Gastrocnemius medialis (tissue), 4 donors: Measurements from ENCODE around the gene PRSS57. TPM values are rescaled to one million over a fixed set of nuclear protein-coding genes. Genes with fewer than 3 reads are reported as not detected.

Experiments
- ATAC-seq, 2 donors: fragments of 150-250 bp; one replicate each; pipeline ENCODE4 v1.9.1; 2016
- DNase-seq, 2 donors: peaks; one replicate each; pipeline ENCODE4 v3.0.0-alpha.2; 2019
- H3K27ac ChIP-seq, 4 donors: fragments of 200-600 bp; sonication (generic); 1 replicate in 1 of 4; 2 replicates in 3 of 4; pipeline ENCODE4 v1.5.1; 2016 to 2018; ENCODE audit warnings: mild to moderate bottlenecking in 2 of 4, moderate library complexity in 1 of 4
- H3K27me3 ChIP-seq, 3 donors: fragments of 200-600 bp; sonication (generic) in 2 of 3; 1 replicate in 1 of 3; 2 replicates in 2 of 3; pipeline versions ENCODE4 v1.5.1 to v1.6.0; 2016 to 2019; ENCODE audit warnings: mild to moderate bottlenecking in 1 of 3, moderate library complexity in 1 of 3
- H3K36me3 ChIP-seq, 2 donors: fragments of 200-600 bp; sonication (generic) in 1 of 2; one replicate each; pipeline ENCODE4 v1.5.1; 2017 to 2018
- H3K4me1 ChIP-seq, 2 donors: fragments of 200-600 bp; sonication (generic) in 1 of 2; one replicate each; pipeline ENCODE4 v1.5.1; 2016 to 2017; ENCODE audit warnings: mild to moderate bottlenecking in 2 of 2
- H3K4me3 ChIP-seq, 4 donors: fragments of 200-600 bp; sonication (generic) in 3 of 4; 1 replicate in 1 of 4; 2 replicates in 3 of 4; pipeline ENCODE4 v1.5.1; 2016 to 2019; ENCODE audit warnings: mild to moderate bottlenecking in 2 of 4
- H3K9me3 ChIP-seq, 3 donors: fragments of 200-600 bp; sonication (generic) in 2 of 3; 1 replicate in 1 of 3; 2 replicates in 2 of 3; pipeline ENCODE4 v1.5.1; 2016 to 2019
- CTCF ChIP-seq, 5 experiments: fragments of 450-650 bp in 3 of 5; fragments of 200-600 bp in 2 of 5; sonication (generic) in 2 of 5; IDR thresholded peaks in 4 of 5; conservative IDR thresholded peaks in 1 of 5; 1 replicate in 4 of 5; 2 replicates in 1 of 5; pipeline ENCODE4 v1.5.1; 2016 to 2019; ENCODE audit warnings: antibody characterized with exemption in 5 of 5, mild to moderate bottlenecking in 3 of 5, moderate library complexity in 3 of 5
- POLR2A ChIP-seq, 2 donors: fragments of 450-650 bp; IDR thresholded peaks; one replicate each; pipeline ENCODE4 v1.6.1; 2017; ENCODE audit warnings: antibody characterized with exemption in 2 of 2, mild to moderate bottlenecking in 2 of 2, moderate library complexity in 2 of 2
- in situ Hi-C, 4 donors: fragments of 200-750 bp; cut with MboI; loops; one replicate each; pipeline versions ENCODE4 v1.15.0 to v1.8.0; 2017; ENCODE audit warnings: low sequenced_read_pairs in 4 of 4
- intact Hi-C: fragments of 100-400 bp; cut with DNase I; formaldehyde crosslinking; loops from one replicate; pipeline ENCODE4 v1.15.1; 2023; ENCODE audit warnings: low total_unique reads
- total RNA-seq, 4 donors: library from RNA; depleted of rRNA; stranded (reverse); fragments of >200 nt; gene quantifications; one replicate each; pipeline versions ENCODE4 v1.1.0 to v1.2.3, GENCODE V29; 2016

Gene PRSS57
- total RNA-seq, 4 donors from 2014 or later = not detected

GRCh38 chr19:661427-662196 lies 33.6 kb downstream of the PRSS57 start:
- intact Hi-C loops (loop anchor here (2.0 to 10.0 kb wide), 3 partner anchors 89 to 263 kb away; partner anchors contain the start of genes ARID3A, BSG and PTBP1), in situ Hi-C loops (loop anchor here in 1 of 4 donors (10.0 kb wide), 1 partner anchor 73 kb away; no protein-coding TSS in a partner anchor)
- Histone ChIP-seq H3K4me1 (peaks cover 28 to 70% of the 10 kb centered on the region in 2 donors), H3K9me3 (no peaks in the 10 kb centered on the region), H3K36me3 (no peaks in the 10 kb centered on the region), H3K27ac (peak overlapping the region; percentile 78 to 93 (median 90)), H3K27me3 (no peaks in the 10 kb centered on the region), H3K4me3 (peak overlapping the region; percentile 88 to 97 (median 91))
- DNase-seq (no peak), ATAC-seq (no peak)
- TF ChIP-seq CTCF (IDR thresholded peaks at IDR 0.05 in 4 of 5, conservative IDR thresholded peaks at IDR 0.05 in 1 of 5) (no peak), POLR2A (IDR thresholded peaks at IDR 0.05) (no peak)

- Histone ChIP-seq H3K27me3 (no peaks in the 10 kb centered on the region), H3K9me3 (no peaks in the 10 kb centered on the region), H3K36me3 (no peaks in the 10 kb centered on the region), H3K4me1 (peaks cover 28 to 70% of the 10 kb centered on the region in 2 donors), H3K4me3 (peak overlapping the region; percentile 88 to 97 (median 91)), H3K27ac (peak overlapping the region; percentile 78 to 93 (median 90))
- DNase-seq (no peak), ATAC-seq (no peak)
- intact Hi-C loops = loop anchor here (5.0 to 10.0 kb wide), 2 partner anchors 136 to 264 kb away; partner anchors contain the start of genes ARID3A and PTBP1
- in situ Hi-C loops = loop anchor here in 1 of 4 donors (10.0 kb wide), 1 partner anchor 74 kb away; no protein-coding TSS in a partner anchor
- no peak for TF ChIP-seq POLR2A (IDR thresholded peaks at IDR 0.05)
- no peak for TF ChIP-seq CTCF (IDR thresholded peaks at IDR 0.05 in 4 of 5, conservative IDR thresholded peaks at IDR 0.05 in 1 of 5)
Measured at GRCh38 chr19:660793-661426, 34.3 kb downstream of the PRSS57 start.

- intact Hi-C loops = no loop called here
- H3K4me1 ChIP-seq = peaks cover 28 to 59% of the 10 kb centered on the region in 2 donors
- H3K4me3 ChIP-seq = no peak overlapping the region
- ATAC-seq (no peak), DNase-seq (peak in 1 of 2 donors; percentile 66)
- in situ Hi-C loops = no loop called here
- H3K9me3 ChIP-seq = no peaks in the 10 kb centered on the region
- no peaks in the 10 kb centered on the region for H3K27me3 ChIP-seq
- TF ChIP-seq CTCF (IDR thresholded peaks at IDR 0.05 in 4 of 5, conservative IDR thresholded peaks at IDR 0.05 in 1 of 5) (no peak), POLR2A (IDR thresholded peaks at IDR 0.05) (peak in 1 of 2 donors; percentile 10)
- no peaks in the 10 kb centered on the region for H3K36me3 ChIP-seq
- peak overlapping the region in 3 of 4 donors; percentile 78 to 93 (median 92) for H3K27ac ChIP-seq
Measured at GRCh38 chr19:658916-659839, 36.1 kb downstream of the PRSS57 start.

GRCh38 chr19:658059-658839 lies 37.0 kb downstream of the PRSS57 start:
- in situ Hi-C loops (no loop called here), intact Hi-C loops (no loop called here)
- no peaks in the 10 kb centered on the region for H3K27me3 ChIP-seq
- peaks cover 21 to 51% of the 10 kb centered on the region in 2 donors for H3K4me1 ChIP-seq
- TF ChIP-seq CTCF (IDR thresholded peaks at IDR 0.05 in 4 of 5, conservative IDR thresholded peaks at IDR 0.05 in 1 of 5) (no peak), POLR2A (IDR thresholded peaks at IDR 0.05) (no peak)
- H3K36me3 ChIP-seq = no peaks in the 10 kb centered on the region
- DNase-seq (no peak), ATAC-seq (no peak)
- H3K27ac ChIP-seq = peak overlapping the region in 1 of 4 donors; percentile 92
- no peak overlapping the region for H3K4me3 ChIP-seq
- H3K9me3 ChIP-seq = no peaks in the 10 kb centered on the region
